GM12801 (cell line): ENCODE measurements around the gene UBE2K.

Source experiments
- CTCF ChIP-seq: IDR thresholded peaks from one replicate; pipeline ENCODE4 v1.5.1; 2011; ENCODE audit warnings: control low read depth; ENCODE audit not compliant: insufficient read length; ENCODE audit errors: extremely low read depth

The UBE2K gene

GRCh38 chr4:39702716-39703115, 4.8 kb downstream of the UBE2K start:
- TF ChIP-seq CTCF = no peak

- TF ChIP-seq CTCF = no peak
These were observed 8.4 kb downstream of the UBE2K start for GRCh38 chr4:39706334-39706733.

DNA sequence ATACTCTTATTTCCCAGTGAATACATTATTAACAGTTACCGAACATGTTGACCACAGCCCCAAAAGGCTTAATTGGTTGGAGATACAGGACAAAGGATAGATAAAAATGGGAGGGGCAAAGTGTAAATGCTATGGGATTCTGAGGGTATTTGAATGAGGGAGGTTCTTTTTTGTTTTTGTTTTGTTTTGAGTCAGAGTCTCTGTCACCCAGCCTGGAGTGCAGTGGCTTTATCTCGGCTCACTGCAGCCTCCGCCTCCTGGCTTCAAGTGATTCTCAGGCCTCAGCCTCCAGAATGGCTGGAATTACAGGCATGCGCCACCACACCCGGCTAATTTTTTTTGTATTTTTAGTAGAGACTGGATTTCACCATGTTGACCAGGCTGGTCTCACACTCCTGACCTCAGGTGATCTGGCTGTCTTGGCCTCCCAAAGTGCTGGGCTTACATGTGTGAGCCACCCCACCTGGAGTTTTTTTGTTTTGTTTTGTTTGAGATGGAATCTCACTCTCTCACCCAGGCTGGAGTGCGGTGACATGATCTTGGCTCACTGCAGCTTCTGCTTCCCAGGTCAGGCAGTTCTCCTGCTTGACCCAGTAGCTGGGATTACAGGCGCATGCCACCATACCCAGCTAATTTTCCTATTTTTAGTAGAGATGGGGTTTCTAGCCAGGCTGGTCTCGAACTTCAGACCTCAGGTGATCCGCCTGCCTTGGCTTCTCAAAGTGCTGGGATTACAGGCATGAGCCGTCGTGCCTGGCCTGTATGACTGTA, 9.0 kb downstream of the UBE2K start:
- no peak for TF ChIP-seq CTCF

DNA sequence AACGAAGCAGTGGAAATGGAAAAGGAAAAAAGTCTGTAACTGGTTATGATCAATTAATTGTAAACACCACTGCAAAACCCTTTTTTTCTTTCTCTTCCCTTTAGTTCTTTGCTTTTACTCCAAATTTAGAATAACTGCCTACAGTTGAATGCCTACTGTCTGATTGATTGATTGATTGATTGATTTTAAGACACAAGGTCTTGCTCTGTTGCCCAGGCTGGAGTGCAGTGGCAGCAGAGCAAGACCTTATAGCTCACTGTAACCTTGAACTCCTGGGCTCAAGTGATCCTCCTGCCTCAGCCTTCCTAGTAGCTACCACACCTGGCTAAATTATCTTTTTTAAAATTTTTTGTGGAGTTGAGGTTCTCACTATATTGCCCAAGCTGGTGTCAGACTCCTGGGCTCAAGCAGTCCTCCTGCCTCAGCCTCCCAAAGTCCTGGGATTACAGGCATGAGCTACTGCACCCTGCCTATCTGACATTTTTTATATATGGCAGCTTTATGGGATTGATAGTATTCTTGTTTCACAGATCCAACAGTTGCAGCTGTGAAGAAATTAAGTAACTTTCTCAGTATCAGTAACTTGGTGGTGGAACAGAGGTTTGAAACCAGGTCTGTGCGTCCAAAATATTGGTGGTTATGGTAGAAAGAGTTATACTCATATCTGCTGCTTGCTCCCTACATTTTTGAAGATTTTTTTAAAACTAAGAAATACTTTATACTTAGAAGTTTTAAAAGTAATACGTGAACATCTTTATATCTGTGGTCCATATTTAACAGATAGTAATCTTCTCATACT, 12.4 kb downstream of the UBE2K start:
- TF ChIP-seq CTCF = no peak

- TF ChIP-seq CTCF = no peak
These were observed 15.1 kb downstream of the UBE2K start for GRCh38 chr4:39712819-39713607.

- TF ChIP-seq CTCF = no peak
These were observed 15.8 kb downstream of the UBE2K start for GRCh38 chr4:39713691-39714090.

- TF ChIP-seq CTCF = no peak
These were observed 16.2 kb downstream of the UBE2K start for GRCh38 chr4:39714166-39714565.
